ENCODE results near the gene CCL14. TPM values are rescaled to one million over a fixed set of nuclear protein-coding genes. Genes with fewer than 3 reads are reported as not detected.

CCL14 gene
- polyA plus RNA-seq, 1 of the 3 experiments (the other 2 are of a cell fraction), result not detected

DNA sequence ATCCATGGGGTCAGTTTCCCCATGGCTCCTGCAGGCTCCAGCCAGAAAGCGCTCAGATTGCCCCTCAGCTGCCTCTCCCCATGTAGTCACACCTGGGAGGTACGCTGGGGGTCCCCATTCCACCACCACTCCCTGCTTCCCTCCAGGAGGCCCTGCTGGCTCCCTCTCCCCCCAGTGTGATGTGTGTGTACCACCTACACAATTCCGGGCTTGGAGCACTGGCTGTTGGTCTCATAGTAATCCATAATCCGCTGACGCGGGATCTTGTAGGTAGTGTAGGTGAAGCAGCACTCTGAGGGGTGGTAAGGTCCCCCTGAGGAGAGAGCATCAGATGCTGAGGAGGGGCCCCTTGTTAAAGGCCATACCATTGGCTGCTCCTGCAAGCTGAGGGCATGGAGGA is 2.4 kb downstream of the CCL14 start:
- H3K4me3 ChIP-seq (ENCODE audit: low read depth in 2 of 2, low read length in 1 of 2), result no peak overlapping the region
- no peak for DNase-seq
- H3K79me2 ChIP-seq (ENCODE audit: insufficient read depth), result no peaks in the 10 kb centered on the region
- H3K27ac ChIP-seq (ENCODE audit: low read depth in 2 of 2, low read length in 1 of 2), result no peak overlapping the region
- TF ChIP-seq GATA2 (CRISPR knock-in tag; IDR thresholded peaks at IDR 0.05), result no peak
- no peak for TF ChIP-seq SMC3 (IDR thresholded peaks at IDR 0.05; ENCODE audit: low read depth, low read length)
- no peak for TF ChIP-seq JUND (IDR thresholded peaks at IDR 0.05)
- TF ChIP-seq, protein P1, sequence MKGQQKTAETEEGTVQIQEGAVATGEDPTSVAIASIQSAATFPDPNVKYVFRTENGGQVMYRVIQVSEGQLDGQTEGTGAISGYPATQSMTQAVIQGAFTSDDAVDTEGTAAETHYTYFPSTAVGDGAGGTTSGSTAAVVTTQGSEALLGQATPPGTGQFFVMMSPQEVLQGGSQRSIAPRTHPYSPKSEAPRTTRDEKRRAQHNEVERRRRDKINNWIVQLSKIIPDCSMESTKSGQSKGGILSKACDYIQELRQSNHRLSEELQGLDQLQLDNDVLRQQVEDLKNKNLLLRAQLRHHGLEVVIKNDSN (IDR thresholded peaks at IDR 0.05; ENCODE audit: borderline replicate concordance, low read depth), result no peak
- TF ChIP-seq TEAD4 (IDR thresholded peaks at IDR 0.05; ENCODE audit: borderline replicate concordance, insufficient read depth), result no peak
- no peak for TF ChIP-seq FOXM1 (IDR thresholded peaks at IDR 0.05; ENCODE audit: low read depth)
- TF ChIP-seq SIN3A (IDR thresholded peaks at IDR 0.05; ENCODE audit: borderline replicate concordance, low read depth, low read length), result no peak
- TF ChIP-seq NFIC (IDR thresholded peaks at IDR 0.05; ENCODE audit: borderline replicate concordance), result no peak
- TF ChIP-seq, protein P2, sequence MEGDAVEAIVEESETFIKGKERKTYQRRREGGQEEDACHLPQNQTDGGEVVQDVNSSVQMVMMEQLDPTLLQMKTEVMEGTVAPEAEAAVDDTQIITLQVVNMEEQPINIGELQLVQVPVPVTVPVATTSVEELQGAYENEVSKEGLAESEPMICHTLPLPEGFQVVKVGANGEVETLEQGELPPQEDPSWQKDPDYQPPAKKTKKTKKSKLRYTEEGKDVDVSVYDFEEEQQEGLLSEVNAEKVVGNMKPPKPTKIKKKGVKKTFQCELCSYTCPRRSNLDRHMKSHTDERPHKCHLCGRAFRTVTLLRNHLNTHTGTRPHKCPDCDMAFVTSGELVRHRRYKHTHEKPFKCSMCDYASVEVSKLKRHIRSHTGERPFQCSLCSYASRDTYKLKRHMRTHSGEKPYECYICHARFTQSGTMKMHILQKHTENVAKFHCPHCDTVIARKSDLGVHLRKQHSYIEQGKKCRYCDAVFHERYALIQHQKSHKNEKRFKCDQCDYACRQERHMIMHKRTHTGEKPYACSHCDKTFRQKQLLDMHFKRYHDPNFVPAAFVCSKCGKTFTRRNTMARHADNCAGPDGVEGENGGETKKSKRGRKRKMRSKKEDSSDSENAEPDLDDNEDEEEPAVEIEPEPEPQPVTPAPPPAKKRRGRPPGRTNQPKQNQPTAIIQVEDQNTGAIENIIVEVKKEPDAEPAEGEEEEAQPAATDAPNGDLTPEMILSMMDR (IDR thresholded peaks at IDR 0.05), result no peak
- H3K9ac ChIP-seq, result no peak overlapping the region
- H3K4me2 ChIP-seq, result no peak overlapping the region
- no peaks in the 10 kb centered on the region for H3K9me3 ChIP-seq
- no peaks in the 10 kb centered on the region for H4K20me1 ChIP-seq (ENCODE audit: insufficient read depth)
- no peaks in the 10 kb centered on the region for H3K4me1 ChIP-seq (ENCODE audit: control insufficient read depth in 1 of 2, insufficient read depth in 2 of 2, low read depth in 1 of 2, low read length in 1 of 2)
- H3K27me3 ChIP-seq (ENCODE audit: insufficient read depth), result peaks cover 41% of the 10 kb centered on the region; the same call in 1 of the 2 replicates
- ChIA-PET POLR2A (no interaction called here), CTCF (interaction anchor here (0.5 kb wide), 1 partner anchor 67 kb away, joined by 3 read pairs; no protein-coding TSS in a partner anchor)
- 21% methylated on average over 6 of the region's 6 CpGs for WGBS (ENCODE audit: low lambda C conversion rate)
- no peaks in the 10 kb centered on the region for H3K9me2 ChIP-seq
- H3K36me3 ChIP-seq (replicated peaks in 1 of 2; ENCODE audit: control insufficient read depth in 1 of 2, insufficient read depth in 2 of 2, low read length in 1 of 2), result no peaks in the 10 kb centered on the region
- H2AFZ ChIP-seq (ENCODE audit: low read depth), result no peak overlapping the region
- no peaks in the 10 kb centered on the region for H3F3A ChIP-seq (replicated peaks; ENCODE audit: insufficient read depth)

DNA sequence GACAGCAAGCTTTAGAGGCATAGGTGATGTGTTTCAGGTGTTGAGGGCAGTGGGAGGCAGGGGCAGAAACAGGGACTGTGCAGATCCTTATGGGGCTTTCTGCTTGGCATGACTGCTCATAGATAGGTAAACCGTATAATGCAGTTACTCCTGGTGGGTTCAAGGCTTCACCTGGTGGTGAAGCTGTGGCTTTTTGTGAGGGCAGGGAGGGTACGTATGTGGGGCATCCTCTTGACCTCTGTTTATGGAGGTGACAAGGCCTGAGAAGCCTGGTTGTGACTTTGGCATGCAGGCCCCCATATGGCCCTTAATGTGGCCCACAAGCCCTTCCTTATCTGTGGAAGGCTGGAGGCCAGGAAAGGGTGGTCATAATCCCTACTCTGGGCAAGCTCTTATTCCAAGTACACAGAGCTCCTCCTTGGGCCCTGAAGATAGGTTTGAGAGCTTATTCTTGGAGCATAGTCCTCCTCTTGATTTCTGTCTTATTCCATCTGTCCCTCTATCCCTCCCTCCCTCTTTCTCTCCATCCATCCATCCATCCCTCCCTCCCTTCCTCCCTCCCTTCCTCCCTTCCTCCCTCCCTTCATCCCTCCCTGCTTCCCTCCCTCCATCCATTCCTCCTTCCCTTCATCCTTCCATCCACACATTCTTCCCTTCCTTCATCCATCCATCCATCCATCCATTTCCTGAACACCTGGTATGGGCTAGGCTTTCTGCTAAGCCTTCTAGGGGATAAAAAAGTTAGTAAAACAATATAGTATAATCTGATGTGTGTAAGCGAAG is 3.9 kb downstream of the CCL14 start:
- Histone ChIP-seq H3K27ac (ENCODE audit: low read depth in 2 of 2, low read length in 1 of 2) (no peak overlapping the region), H3K36me3 (replicated peaks in 1 of 2; ENCODE audit: control insufficient read depth in 1 of 2, insufficient read depth in 2 of 2, low read length in 1 of 2) (no peaks in the 10 kb centered on the region), H3K4me3 (ENCODE audit: low read depth in 2 of 2, low read length in 1 of 2) (no peak overlapping the region), H3K79me2 (ENCODE audit: insufficient read depth) (no peaks in the 10 kb centered on the region), H3K9ac (no peak overlapping the region), H3K9me2 (no peaks in the 10 kb centered on the region), H4K20me1 (ENCODE audit: insufficient read depth) (no peaks in the 10 kb centered on the region), H3K4me2 (no peak overlapping the region), H3K4me1 (ENCODE audit: control insufficient read depth in 1 of 2, insufficient read depth in 2 of 2, low read depth in 1 of 2, low read length in 1 of 2) (no peaks in the 10 kb centered on the region), H3K27me3 (ENCODE audit: insufficient read depth) (peaks cover 48% of the 10 kb centered on the region; the same call in 1 of the 2 replicates), H3K9me3 (no peaks in the 10 kb centered on the region), H3F3A (replicated peaks; ENCODE audit: insufficient read depth) (no peaks in the 10 kb centered on the region), H2AFZ (ENCODE audit: low read depth) (no peak overlapping the region)
- 19% methylated on average over 2 of the region's 3 CpGs for WGBS (ENCODE audit: low lambda C conversion rate)
- ChIA-PET POLR2A (no interaction called here), CTCF (interaction anchor here (0.9 to 2.3 kb wide), 6 partner anchors 11 to 501 kb away, joined by 3 to 7 read pairs (median 4); no protein-coding TSS in a partner anchor)
- DNase-seq, result no peak
- TF ChIP-seq, protein P3, sequence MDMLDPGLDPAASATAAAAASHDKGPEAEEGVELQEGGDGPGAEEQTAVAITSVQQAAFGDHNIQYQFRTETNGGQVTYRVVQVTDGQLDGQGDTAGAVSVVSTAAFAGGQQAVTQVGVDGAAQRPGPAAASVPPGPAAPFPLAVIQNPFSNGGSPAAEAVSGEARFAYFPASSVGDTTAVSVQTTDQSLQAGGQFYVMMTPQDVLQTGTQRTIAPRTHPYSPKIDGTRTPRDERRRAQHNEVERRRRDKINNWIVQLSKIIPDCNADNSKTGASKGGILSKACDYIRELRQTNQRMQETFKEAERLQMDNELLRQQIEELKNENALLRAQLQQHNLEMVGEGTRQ (IDR thresholded peaks at IDR 0.05; ENCODE audit: borderline replicate concordance, low read depth, low read length), result no peak
- no peak for TF ChIP-seq MEF2A (IDR thresholded peaks at IDR 0.05; ENCODE audit: borderline replicate concordance, low read depth)
- no peak for TF ChIP-seq NRF1 (IDR thresholded peaks at IDR 0.05; ENCODE audit: low read depth, low read length)
- no peak for TF ChIP-seq GATA2 (CRISPR knock-in tag; IDR thresholded peaks at IDR 0.05)
- TF ChIP-seq TEAD4 (IDR thresholded peaks at IDR 0.05; ENCODE audit: borderline replicate concordance, insufficient read depth), result no peak
- TF ChIP-seq ELF1 (IDR thresholded peaks at IDR 0.05), result no peak
- TF ChIP-seq SIN3A (IDR thresholded peaks at IDR 0.05; ENCODE audit: borderline replicate concordance, low read depth, low read length), result no peak
- TF ChIP-seq, protein P4, sequence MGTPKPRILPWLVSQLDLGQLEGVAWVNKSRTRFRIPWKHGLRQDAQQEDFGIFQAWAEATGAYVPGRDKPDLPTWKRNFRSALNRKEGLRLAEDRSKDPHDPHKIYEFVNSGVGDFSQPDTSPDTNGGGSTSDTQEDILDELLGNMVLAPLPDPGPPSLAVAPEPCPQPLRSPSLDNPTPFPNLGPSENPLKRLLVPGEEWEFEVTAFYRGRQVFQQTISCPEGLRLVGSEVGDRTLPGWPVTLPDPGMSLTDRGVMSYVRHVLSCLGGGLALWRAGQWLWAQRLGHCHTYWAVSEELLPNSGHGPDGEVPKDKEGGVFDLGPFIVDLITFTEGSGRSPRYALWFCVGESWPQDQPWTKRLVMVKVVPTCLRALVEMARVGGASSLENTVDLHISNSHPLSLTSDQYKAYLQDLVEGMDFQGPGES (IDR thresholded peaks at IDR 0.05; ENCODE audit: low read depth, low read length), result no peak
- no peak for TF ChIP-seq EP300 (IDR thresholded peaks at IDR 0.05; ENCODE audit: borderline replicate concordance in 1 of 2, low read depth in 1 of 2, low read length in 1 of 2)
- no peak for TF ChIP-seq TCF12 (IDR thresholded peaks at IDR 0.05)
- TF ChIP-seq FOXJ3 (CRISPR knock-in tag; IDR thresholded peaks at IDR 0.05), result no peak
- TF ChIP-seq, protein P2 (IDR thresholded peaks at IDR 0.05), result no peak
- TF ChIP-seq JUND (IDR thresholded peaks at IDR 0.05), result no peak
- no peak for TF ChIP-seq GABPA (IDR thresholded peaks at IDR 0.05; ENCODE audit: low read depth)
- TF ChIP-seq EZH2phosphoT487 (IDR thresholded peaks at IDR 0.05; ENCODE audit: borderline replicate concordance, low read depth), result no peak

Data from SK-N-SH (cell line).